Neural cell (in vitro differentiated cells): ENCODE measurements around the gene KRTAP4-5.

Experiments
- EP300 ChIP-seq: fragments of 450-650 bp; conservative IDR thresholded peaks from 2 replicates; pipeline ENCODE4 v1.6.1; 2014; ENCODE audit warnings: antibody characterized with exemption, mild to moderate bottlenecking, moderate library complexity; ENCODE audit not compliant: poor library complexity, severe bottlenecking
- EZH2 ChIP-seq: fragments of 200-600, 300-800 bp; shearing (Covaris generic), sonication (generic); IDR thresholded peaks from 2 replicates; pipeline ENCODE4 v1.6.1; 2014; ENCODE audit warnings: antibody characterized with exemption, low read length, borderline replicate concordance, mild to moderate bottlenecking; ENCODE audit not compliant: insufficient read depth, poor library complexity, severe bottlenecking
- POLR2AphosphoS5 ChIP-seq: IDR thresholded peaks from 2 replicates; pipeline ENCODE4 v1.6.1; 2012
- RAD21 ChIP-seq: fragments of 450-650 bp; conservative IDR thresholded peaks from 2 replicates; pipeline ENCODE4 v1.6.1; 2014; ENCODE audit warnings: antibody characterized with exemption, mild to moderate bottlenecking, moderate library complexity
- SMC3 ChIP-seq: fragments of 450-650 bp; conservative IDR thresholded peaks from 2 replicates; pipeline ENCODE4 v1.6.1; 2014; ENCODE audit warnings: antibody characterized with exemption, mild to moderate bottlenecking, moderate library complexity; ENCODE audit not compliant: poor library complexity
- TAF1 ChIP-seq: IDR thresholded peaks from 2 replicates; pipeline ENCODE4 v1.6.1; 2012; ENCODE audit warnings: low read depth
- TF ChIP-seq, protein P1 (sequence below): fragments of 450-650 bp; IDR thresholded peaks from 2 replicates; pipeline ENCODE4 v1.5.1; 2014; ENCODE audit warnings: antibody characterized with exemption, mild to moderate bottlenecking, moderate library complexity; ENCODE audit not compliant: poor library complexity, severe bottlenecking
- TF ChIP-seq, protein P2 (sequence below): IDR thresholded peaks from 2 replicates; pipeline ENCODE4 v1.6.1; 2012; ENCODE audit warnings: borderline replicate concordance

- TF ChIP-seq POLR2AphosphoS5: no peak
- TF ChIP-seq, protein P1, sequence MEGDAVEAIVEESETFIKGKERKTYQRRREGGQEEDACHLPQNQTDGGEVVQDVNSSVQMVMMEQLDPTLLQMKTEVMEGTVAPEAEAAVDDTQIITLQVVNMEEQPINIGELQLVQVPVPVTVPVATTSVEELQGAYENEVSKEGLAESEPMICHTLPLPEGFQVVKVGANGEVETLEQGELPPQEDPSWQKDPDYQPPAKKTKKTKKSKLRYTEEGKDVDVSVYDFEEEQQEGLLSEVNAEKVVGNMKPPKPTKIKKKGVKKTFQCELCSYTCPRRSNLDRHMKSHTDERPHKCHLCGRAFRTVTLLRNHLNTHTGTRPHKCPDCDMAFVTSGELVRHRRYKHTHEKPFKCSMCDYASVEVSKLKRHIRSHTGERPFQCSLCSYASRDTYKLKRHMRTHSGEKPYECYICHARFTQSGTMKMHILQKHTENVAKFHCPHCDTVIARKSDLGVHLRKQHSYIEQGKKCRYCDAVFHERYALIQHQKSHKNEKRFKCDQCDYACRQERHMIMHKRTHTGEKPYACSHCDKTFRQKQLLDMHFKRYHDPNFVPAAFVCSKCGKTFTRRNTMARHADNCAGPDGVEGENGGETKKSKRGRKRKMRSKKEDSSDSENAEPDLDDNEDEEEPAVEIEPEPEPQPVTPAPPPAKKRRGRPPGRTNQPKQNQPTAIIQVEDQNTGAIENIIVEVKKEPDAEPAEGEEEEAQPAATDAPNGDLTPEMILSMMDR: no peak
- no peak for TF ChIP-seq EP300
- TF ChIP-seq EZH2: no peak
- TF ChIP-seq SMC3: no peak
- no peak for TF ChIP-seq RAD21
- TF ChIP-seq, protein P2, sequence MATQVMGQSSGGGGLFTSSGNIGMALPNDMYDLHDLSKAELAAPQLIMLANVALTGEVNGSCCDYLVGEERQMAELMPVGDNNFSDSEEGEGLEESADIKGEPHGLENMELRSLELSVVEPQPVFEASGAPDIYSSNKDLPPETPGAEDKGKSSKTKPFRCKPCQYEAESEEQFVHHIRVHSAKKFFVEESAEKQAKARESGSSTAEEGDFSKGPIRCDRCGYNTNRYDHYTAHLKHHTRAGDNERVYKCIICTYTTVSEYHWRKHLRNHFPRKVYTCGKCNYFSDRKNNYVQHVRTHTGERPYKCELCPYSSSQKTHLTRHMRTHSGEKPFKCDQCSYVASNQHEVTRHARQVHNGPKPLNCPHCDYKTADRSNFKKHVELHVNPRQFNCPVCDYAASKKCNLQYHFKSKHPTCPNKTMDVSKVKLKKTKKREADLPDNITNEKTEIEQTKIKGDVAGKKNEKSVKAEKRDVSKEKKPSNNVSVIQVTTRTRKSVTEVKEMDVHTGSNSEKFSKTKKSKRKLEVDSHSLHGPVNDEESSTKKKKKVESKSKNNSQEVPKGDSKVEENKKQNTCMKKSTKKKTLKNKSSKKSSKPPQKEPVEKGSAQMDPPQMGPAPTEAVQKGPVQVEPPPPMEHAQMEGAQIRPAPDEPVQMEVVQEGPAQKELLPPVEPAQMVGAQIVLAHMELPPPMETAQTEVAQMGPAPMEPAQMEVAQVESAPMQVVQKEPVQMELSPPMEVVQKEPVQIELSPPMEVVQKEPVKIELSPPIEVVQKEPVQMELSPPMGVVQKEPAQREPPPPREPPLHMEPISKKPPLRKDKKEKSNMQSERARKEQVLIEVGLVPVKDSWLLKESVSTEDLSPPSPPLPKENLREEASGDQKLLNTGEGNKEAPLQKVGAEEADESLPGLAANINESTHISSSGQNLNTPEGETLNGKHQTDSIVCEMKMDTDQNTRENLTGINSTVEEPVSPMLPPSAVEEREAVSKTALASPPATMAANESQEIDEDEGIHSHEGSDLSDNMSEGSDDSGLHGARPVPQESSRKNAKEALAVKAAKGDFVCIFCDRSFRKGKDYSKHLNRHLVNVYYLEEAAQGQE: no peak
- no peak for TF ChIP-seq TAF1
Measured at GRCh38 chr17:41178341-41178740, 28.7 kb upstream of the KRTAP4-5 start.
